Inflammatory macrophage treated with lipopolysaccharide for 1 hour (primary cell): ENCODE measurements around the gene GPR89B.
"Not testable (repeated sequence)": the region's sequence is repeated elsewhere in the genome, so short reads cannot be mapped to it uniquely, and the experiment has no call there.

Experiments used
- DNase-seq, 2 donors: peaks; one replicate each; pipeline ENCODE4 v3.0.0-alpha.2; 2020 to 2022

GPR89B gene

DNA sequence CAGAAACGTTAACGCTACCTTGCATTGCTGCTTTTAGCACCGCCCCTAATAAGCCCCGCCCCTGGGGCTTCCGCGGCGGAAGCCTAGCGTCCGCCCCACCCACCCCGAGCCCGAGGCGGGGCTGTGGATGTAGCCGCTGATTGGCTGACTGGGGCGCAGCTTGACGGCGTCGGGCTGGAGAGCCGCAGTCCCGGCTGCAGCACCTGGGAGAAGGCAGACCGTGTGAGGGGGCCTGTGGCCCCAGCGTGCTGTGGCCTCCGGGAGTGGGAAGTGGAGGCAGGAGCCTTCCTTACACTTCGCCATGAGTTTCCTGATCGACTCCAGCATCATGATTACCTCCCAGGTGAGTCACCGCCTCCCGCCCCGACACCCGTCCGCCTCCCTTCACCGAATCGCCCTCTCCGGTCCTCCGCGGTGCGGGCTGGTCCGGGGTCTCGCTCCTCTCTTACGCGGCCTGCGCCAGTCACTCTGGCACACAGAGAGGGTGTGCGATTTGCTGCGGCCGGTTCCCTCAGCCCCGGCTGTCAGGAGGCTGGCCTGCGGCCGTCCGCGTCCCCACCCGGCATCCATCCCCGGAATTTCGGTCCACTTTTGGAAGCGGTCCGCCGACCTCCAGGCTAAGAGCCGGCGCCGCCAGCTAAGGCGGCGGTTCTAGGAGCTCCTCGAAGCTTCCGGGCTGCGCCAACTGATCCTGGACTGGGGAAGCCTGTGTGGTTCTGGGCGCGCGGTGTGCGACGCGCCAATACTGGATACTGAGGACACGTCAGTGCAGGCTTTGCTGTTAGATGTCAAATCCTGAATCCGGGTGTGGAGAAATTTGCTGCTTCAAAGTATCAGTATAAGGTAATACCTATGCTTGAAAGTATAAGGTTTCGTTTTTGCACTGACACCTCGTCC, at the start of gene GPR89B:
TSS of gene GPR89B (plus strand) at position 185 of the 897 bp plus-strand sequence. CDS start at position 302, 117 bp downstream.
- DNase-seq: peak; percentile 81 to 88

DNA sequence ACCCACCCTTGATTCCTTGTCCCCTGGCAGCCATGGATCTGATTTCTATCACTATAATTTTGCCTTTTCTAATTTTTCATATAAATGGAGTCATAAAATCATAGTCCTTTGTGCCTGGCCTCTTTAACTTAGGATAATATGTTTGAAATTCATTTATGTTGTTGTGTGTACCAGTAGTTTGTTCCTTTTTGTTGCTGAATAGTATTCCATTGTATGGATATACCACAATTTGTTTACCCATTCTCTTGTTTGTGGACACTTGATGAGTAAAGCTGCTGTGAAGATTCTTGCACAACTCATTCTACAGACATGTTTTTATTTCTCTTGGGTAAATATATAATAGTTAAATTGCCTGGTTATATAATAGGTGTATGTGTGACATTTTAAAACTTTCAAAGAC, 48.3 kb upstream of the GPR89B start:
- DNase-seq: no peak

DNA sequence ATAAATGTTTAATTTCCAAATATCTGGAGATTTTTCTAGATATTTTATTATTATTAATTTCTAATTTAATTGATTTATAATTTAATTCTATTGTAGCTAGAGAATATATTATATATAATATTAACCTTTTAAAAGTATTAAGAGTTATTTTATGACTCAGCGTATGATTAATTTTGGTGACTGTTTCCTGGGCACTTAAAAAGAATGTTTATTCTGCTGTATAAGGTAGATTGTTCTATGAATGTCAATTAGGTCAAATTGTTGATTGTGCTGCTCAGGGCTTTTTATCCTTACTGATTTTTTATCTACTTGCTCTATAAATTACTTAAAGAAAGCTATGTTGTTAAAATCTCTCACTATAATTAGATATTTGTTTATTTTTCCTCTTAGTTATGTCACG, 45.7 kb upstream of the GPR89B start:
- DNase-seq: no peak

DNA sequence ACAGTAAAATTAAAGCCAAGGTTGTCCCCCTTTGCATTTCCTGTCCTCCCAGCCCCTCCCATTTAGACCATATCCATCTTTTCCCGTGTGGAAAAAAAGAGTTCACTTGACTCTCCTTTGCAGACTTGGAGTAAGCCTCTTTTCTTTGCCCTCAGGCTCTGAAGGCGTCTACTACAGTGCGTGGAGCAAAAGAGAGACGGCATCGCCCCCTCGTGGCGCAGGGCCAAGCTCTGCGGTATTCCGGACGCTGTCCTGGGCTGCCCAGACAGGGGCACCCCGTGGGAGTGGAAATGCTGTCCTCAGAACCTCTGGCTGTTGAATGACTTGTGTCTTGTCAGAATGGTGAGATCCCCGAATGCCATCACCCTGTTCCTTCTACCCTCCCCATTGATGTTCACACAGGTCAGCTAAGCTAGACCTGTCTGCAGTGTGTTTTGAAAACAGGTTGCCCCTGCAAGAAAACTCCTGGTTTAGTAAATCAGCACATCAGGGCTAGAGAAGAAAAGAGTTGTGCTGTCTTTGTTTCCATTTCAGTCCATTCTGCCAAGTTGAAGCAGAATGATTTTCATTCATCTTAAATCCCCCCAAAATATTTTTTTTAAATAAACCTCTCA, 37.9 kb upstream of the GPR89B start:
- peak; percentile 43 to 76 for DNase-seq

DNA sequence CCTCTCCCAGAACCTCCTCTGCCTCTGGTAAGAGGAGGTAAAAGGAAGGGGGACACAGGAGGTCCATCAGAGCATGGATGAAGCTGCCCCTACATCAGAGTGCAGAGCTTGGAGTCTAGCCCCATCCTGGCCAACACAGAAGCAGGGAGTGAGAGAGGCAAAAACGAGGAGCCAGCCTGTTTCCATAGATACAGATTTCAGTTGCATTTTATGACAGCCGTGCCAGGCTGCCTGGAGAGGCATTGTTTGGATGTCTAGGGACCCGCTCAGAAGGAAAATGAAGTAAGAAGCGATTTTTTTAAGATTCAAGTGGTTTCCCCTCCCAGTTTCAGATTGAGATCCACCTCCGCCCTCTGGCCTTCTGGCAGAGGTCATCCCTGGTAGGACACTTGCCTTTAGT, 37.1 kb upstream of the GPR89B start:
- no peak for DNase-seq

DNA sequence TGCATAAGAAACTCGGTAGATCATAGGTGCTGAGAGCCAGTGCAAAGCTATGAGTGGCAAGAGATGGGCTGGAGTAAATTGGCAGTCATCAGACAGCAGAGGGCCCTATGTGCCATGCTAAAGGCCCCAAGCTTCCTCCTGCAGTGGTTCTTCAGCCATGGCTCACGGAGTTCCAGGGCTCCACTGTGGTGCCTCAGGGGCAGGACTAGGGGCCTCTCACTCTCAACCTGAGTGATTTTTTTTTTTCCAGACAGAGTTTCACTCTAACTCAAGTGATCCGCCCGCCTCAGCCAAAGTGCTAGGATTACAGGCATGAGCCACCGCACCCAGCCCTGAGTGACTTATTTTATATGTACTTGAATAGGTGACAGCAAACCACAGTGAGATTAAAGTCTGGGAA, 36.0 kb upstream of the GPR89B start:
- DNase-seq: no peak

DNA sequence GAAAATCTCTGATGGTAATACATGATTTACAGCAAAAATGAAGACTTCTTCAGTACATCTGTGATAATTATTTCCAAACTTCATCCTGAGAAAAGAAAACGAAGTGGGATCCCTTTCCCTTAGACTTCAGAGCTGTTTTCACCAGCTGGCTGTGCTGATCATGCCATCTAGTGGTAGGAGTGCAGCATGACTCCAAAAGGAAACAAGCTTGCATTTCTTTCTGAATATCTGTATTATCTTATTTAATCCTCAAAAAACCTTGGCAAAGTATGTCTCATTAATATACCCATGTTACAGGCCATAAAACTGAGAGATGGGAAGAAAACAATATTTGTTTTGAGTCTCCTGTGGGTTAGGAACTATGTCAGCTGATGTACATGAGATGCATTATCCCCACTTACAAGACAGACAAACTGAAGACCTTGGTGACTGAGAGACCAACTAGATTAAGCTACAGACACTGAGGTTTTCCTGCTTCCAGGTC, 35.4 kb upstream of the GPR89B start:
- DNase-seq: peak; percentile 20 to 63

DNA sequence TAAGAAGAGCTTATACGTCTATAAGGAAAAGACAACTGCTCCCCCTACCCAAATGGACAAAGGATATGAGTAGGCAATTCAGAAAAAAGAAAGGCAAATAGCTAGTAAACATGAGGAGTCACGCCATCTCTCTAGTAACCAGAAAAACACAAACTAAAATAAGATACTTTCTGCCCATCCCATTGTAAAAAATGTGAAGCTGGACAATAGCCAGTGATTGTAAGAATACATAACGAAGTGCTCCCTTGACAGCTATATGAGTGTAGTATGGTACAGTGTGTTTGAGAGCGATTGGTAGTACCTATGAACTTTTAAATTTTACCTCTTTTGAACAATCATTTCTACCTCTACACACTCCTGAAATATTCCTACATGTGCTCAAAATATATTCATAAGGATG, 33.1 kb upstream of the GPR89B start:
- DNase-seq: no peak

DNA sequence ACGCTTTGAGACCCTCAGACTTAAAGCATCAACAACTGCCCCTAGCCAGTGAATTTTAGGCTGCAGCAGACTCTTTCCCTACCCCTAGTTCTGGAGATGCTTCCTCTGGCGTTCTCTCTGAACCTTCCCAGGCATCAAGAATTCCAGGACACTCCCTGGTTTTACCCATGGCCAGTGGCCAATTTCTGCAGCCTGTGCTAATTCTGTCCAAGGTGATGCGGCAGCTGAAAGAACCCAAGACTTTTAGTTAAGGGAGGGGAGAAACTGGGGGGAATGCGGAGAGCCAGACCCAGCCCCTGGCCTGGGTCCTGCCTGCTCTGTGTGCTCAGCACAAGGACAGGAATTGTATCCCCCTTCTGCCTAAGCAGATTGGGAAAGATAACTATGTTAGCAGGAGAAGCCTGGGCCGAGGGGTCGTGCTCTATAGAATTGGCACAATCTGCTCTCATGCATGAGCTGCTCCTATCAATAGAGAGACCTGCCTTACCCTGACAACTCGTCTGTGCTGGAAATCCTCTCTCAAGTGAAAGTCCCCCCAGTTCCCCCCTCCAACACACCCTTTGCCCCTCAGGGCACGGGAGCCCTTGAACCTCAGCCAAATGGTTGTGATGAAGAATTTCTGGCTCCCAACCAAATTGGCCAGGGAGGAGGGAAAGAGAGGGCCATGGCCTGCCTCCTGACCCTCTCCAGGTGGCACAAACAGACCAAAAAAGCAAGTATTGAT, 31.0 kb upstream of the GPR89B start:
- no peak for DNase-seq

DNA sequence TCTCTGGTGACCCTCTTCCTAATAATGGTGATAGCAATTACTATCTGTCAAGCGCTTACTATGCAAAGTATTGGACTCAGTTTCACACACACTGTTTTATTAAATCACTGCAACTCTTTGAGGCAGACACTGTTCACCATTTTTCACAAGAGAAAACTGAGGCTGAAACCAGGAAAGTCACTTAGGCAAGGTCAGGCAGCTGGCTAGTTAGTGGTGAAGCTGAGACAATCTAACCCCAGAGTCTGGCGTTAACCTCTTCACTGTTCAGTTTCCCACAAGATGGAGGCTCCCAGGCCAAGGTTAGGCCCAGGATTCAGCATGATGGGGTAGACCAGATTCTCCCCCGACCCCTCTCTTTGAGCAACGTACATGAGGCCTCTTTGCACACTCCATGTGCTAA, 30.4 kb upstream of the GPR89B start:
- DNase-seq: no peak

DNA sequence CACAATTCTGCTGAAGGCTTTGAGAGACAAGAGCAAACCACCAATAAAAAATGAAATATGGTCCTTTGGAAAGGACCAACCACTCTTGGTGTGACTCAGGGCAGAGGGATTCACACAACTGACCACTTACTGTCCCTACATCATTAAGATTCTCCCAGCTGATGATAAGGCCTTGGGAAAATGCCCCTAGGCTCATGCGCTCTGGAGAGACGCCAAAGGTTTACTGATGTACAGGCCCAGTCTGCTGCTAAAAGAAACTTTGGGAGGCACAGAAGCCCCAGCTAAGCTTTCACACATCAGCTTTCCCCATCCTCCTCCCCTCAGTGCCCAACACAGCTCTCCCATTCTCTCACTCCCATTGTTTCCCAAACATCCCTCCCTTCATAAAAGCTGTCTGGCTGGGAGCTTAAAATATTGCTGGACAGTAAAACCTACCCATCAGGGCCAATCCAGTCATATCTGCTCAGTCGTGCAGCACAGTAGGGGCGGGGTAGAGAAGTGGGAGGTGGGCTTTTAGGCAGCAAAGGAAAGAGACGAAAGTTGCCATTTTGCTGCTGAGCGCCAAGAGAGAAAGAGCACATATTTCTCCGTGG, 25.9 kb upstream of the GPR89B start, which contains the start of gene GJA8:
TSS of gene GJA8 (plus strand) at position 543 of the 593 bp plus-strand sequence. CDS start 5,161 bp downstream, outside the sequence.
- DNase-seq: no peak

DNA sequence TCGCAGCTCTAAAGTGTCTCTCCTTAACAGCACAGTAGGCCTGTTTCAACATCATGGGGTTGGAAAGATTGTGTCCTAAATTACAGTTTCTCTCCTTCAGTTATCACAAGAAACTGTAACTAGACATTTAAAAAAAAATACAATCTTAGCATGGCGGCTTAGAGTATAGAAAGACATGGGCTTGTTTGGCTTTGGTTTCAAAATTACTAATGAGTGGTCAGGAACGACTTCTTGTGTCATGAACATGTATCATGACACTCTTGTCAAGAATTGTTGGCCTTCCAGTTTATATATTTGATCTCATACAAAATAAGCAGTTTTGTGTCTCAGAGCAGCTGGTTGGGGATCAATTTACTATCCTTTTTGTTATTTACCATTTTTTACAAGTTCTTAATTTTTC, 23.5 kb upstream of the GPR89B start:
- no peak for DNase-seq

DNA sequence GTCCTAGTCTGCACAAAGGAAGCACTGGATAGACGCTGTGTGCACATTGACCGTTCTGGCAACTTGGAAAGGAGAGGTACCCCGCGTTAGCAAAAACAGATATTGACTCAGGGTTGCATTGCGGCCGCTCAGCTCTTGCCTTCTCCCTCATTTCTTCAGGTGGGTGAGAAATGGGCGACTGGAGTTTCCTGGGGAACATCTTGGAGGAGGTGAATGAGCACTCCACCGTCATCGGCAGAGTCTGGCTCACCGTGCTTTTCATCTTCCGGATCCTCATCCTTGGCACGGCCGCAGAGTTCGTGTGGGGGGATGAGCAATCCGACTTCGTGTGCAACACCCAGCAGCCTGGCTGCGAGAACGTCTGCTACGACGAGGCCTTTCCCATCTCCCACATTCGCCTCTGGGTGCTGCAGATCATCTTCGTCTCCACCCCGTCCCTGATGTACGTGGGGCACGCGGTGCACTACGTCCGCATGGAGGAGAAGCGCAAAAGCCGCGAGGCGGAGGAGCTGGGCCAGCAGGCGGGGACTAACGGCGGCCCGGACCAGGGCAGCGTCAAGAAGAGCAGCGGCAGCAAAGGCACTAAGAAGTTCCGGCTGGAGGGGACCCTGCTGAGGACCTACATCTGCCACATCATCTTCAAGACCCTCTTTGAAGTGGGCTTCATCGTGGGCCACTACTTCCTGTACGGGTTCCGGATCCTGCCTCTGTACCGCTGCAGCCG, 20.3 kb upstream of the GPR89B start:
- no peak for DNase-seq

DNA sequence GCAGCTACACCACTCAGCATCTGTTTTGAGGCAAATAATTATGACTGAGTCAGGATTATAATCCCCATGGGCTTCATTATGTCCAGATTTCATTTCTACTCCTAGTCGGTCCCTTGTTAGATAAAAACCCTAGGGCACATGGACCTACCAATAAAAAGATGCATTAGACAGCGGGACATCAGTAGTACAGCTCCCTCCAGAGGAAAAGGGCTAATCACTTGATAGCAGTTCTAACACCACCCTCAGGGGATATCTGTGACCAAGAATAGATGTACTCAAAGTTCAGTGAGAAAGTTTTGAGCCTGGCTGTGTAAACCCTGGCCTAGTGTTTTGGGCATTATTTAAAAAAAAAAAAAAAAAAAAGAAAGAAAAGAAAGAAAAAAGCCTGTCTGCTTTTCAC, 15.7 kb upstream of the GPR89B start:
- no peak for DNase-seq

DNA sequence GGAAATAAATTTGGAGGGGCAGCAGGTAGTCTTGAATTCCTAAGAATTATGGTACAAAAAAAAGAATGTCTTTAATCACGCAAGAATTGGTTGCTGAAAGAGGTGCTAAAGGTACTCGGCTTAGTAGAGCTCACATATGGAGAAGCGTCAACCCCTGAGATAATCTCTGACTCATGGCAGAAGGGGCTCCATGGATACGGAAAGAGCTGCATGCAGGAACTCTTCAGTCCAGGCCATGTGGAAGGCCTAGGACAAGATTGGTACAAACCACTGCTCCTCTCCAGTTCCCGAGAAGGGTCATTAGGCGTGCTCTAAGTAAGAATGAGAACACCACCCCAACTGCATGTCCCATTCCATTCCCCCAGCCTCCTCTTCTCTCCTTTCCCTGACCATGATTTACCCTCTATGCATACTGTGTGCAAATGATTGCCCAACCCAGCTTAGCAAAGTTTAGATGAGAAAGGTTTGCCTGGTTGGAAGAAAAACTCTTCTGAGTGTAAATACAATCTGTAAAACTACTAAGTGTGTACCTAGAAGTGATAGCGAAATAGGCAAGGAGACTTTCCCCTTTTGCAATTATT, 14.8 kb upstream of the GPR89B start:
- no peak for DNase-seq

DNA sequence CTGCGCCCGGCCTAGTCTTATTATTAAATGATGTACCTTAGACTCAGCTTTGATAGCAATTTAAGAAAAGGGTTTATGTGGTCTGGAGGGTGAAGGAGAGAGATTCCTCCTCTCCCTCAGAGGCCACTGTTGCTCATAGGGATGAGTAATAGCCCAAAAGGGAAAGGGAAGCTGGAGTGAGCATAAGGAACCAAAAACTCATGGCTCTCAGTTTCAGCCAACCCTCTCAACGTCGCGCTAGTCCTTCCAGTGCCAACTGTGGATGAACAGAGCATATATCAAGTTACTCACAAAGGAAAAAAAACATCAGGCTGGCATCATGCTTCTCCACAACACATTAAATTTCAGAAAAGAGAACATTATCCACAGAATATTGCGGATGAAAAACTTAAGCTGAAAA, 8.3 kb upstream of the GPR89B start:
- peak; percentile 27 to 32 for DNase-seq

DNA sequence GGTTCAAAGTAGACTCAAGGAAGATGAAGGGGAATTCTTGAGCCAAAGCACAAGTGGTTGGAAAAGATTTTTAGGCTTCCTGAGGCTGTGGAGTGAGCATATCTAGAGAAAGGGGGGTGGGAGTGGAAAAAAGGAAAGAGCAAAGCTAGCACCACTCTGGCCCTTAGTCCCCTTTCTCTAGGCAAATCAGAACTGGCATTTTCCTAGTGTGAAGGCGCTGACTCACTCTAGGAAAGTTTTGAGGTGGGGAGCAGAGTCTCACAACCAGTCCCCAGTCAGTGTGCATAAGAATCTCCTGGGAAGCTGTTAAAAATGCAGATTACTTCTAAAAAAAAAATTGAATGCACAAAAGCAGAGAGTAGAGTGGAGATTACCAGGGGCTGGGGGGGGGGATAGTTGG, 3.4 kb upstream of the GPR89B start:
- DNase-seq: no peak

DNA sequence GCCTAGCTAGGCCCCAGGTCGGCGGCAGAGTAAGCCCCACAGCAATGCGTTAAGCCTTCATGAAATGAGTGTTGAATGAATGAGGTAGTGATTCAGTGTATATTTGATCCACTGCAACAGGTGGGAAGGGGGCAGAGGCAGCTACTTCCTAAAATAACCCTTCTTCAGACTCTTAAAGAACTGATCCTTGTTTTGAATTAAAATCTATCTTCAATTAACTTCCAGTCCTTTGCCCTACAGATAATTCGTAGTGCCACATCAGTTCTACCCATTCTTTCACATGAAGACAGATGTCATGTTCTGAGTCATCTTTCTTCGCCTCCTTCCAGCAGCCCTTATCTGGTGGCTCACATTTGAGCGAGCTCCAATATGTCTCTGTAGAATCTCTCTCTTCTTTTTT, 1.0 kb upstream of the GPR89B start:
- not testable (repeated sequence) for DNase-seq

DNA sequence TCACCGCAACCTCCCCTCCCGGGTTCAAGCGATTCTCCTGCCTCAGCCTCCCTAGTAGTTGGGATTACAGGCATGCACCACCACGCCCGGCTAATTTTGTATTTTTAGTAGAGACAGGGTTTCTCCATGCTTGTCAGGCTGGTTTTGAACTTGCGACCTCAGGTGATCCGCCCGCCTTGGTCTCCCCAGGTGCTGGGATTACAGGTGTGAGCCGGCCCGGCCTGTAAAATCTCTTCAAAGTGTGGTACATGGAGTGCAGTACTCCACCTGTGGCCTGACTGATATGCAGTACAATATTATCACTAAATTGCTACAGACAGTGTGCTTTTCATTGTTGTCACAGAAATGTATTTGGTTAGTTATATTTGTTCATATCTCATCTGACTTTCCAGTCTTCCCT, 531 bp upstream of the GPR89B start:
- not testable (repeated sequence) for DNase-seq

DNA sequence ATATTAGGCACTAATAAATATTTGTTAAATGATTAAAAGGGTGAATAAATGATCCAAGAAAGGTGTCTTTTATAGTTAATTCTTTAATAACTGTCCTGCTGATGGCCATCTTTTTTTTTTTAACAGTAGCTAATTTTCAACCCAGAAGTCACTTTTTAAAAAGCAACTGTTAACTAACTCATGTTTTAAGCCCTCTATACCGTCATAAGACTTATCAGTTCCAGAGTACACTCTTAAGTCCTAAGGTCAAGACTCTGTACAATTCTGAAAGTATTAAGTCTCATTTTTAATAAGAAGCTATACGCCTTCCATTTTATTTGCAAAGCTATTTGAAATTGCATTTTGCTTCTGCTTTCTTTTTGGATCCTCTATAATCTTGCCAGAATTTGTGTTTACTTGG, 2.9 kb downstream of the GPR89B start:
- DNase-seq: not testable (repeated sequence)

DNA sequence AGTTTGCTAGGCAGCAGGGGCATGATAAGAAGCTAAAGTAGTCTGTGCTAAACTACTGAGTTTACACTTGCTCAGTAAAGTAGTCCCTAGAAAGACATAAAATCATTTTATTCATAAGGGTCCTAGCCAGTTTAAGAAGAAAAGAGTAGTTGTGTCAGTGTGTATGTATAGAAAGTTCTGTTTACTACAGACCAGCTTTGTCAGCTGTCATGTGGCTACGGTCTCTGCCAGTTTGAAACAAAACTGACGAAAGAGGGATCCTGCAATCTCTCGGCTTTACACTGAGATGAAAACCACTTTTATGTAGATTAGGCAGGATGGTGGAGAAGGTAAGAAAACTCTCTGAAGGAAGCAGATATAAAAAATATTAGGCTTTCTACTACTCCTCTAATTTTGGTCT, 7.1 kb downstream of the GPR89B start:
- DNase-seq: not testable (repeated sequence)

DNA sequence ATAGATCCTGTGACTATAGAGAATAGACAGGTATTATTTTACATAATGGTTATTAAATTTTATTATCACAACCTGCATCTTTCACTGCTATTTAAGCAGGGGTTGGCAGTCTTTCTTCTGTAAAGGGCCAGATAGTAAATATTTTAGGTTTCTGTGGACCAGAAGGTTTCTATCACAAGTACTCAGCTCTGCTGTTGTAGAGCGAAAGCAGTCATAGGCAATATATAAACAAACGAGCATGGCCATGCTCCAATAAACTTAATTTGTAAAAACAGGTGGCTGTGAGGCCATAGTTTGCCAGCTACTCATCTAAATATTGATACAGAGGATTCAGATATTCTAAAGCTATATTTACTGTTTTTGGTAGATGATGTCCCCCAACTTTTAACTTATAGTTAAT, 12.2 kb downstream of the GPR89B start:
- not testable (repeated sequence) for DNase-seq
